Panc1 (cell line): Measurements from ENCODE around the gene CELF2. TPM values are rescaled to one million over a fixed set of nuclear protein-coding genes. Genes with fewer than 3 reads are reported as not detected.

Experiments used
- ATAC-seq: fragments of 200-7000 bp; cut with Tn5 transposase; 2 replicates; pipeline ENCODE4 v1.9.1; 2020; ENCODE audit warnings: mild to moderate bottlenecking, moderate library complexity
- BruUV-seq: library from RNA; stranded (reverse); fragments of 400-500 nt; replicated peaks from 2 replicates; lab custom pipeline; 2021; lab: Mats Ljungman, UMichigan
- CTCF ChIA-PET: fragments of 300-600 bp; sonication (Branson Sonifier 250); formaldehyde crosslinking; loops from one replicate; lab custom pipeline; 2022; ENCODE audit warnings: antibody characterized with exemption; lab: Charles Lee
- POLR2A ChIA-PET: fragments of 300-600 bp; sonication (Branson Sonifier 250); formaldehyde crosslinking; loops from one replicate; lab custom pipeline; 2022; ENCODE audit warnings: antibody characterized with exemption; lab: Charles Lee
- DNase-seq: peaks from one replicate; pipeline ENCODE4 v3.0.0-alpha.2; 2010; ENCODE audit warnings: low read depth, low spot score
- H3K27ac ChIP-seq: 2 replicates; pipeline ENCODE4 v1.5.1; 2011; ENCODE audit warnings: mild to moderate bottlenecking, low read length, inconsistent platforms
- H3K27me3 ChIP-seq: fragments of 200-500 bp; sonication (Bioruptor generic); 2 replicates; pipeline ENCODE4 v1.6.0; 2014; ENCODE audit warnings: low read length, inconsistent platforms; ENCODE audit not compliant: control insufficient read depth, insufficient read depth
- H3K36me3 ChIP-seq: fragments of 200-500 bp; sonication (Bioruptor generic); 2 replicates; pipeline ENCODE4 v1.5.1; 2014; ENCODE audit warnings: inconsistent platforms, mild to moderate bottlenecking, low read length, moderate library complexity; ENCODE audit not compliant: control insufficient read depth, insufficient read depth
- H3K4me1 ChIP-seq: 2 replicates; pipeline ENCODE4 v1.5.1; 2011; ENCODE audit warnings: inconsistent platforms, mild to moderate bottlenecking, low read length, moderate library complexity; ENCODE audit not compliant: control insufficient read depth, insufficient read depth
- H3K4me3 ChIP-seq, 2 experiments: 2 replicates each; pipeline ENCODE4 v1.5.1; 2011 to 2012; ENCODE audit warnings: low read depth in 2 of 2, low read length in 2 of 2, mild to moderate bottlenecking in 2 of 2, inconsistent platforms in 1 of 2, moderate library complexity in 1 of 2
- H3K9me3 ChIP-seq: fragments of 200-500 bp; sonication (Bioruptor generic); 2 replicates; pipeline ENCODE4 v1.5.1; 2014; ENCODE audit warnings: low read depth, mild to moderate bottlenecking, inconsistent platforms, low read length, moderate library complexity; ENCODE audit not compliant: control insufficient read depth, insufficient read depth
- CTCF ChIP-seq: fragments of 450-650 bp; IDR thresholded peaks from 2 replicates; pipeline ENCODE4 v1.5.1; 2017; ENCODE audit warnings: mild to moderate bottlenecking
- POLR2AphosphoS5 ChIP-seq: IDR thresholded peaks from 2 replicates; pipeline ENCODE4 v1.6.1; 2012; ENCODE audit warnings: mild to moderate bottlenecking, low read depth, low read length, moderate library complexity
- REST ChIP-seq, 2 experiments: IDR thresholded peaks; 2 replicates each; pipeline ENCODE4 v1.6.1; 2011 to 2012; ENCODE audit warnings: low read depth in 2 of 2, control low read depth in 1 of 2, low read length in 1 of 2, mild to moderate bottlenecking in 1 of 2, moderate library complexity in 1 of 2; ENCODE audit not compliant: insufficient read depth in 1 of 2
- SIN3A ChIP-seq: IDR thresholded peaks from 2 replicates; pipeline ENCODE4 v1.6.1; 2012; ENCODE audit warnings: low read depth, mild to moderate bottlenecking, low read length, moderate library complexity, borderline replicate concordance; ENCODE audit not compliant: insufficient read depth
- TCF7L2 ChIP-seq: IDR thresholded peaks from 2 replicates; pipeline ENCODE4 v1.6.1; 2011; ENCODE audit warnings: mild to moderate bottlenecking, low read depth, low read length, inconsistent platforms
- in situ Hi-C: cut with HindIII; loops from 2 replicates; pipeline ENCODE4 v1.10.0; 2016; ENCODE audit warnings: low sequenced_read_pairs, low pct_unique_long_range_greater_than_20kb
- intact Hi-C: fragments of 100-400 bp; cut with micrococcal nuclease; formaldehyde crosslinking; loops from one replicate; pipeline ENCODE4 v1.10.0; 2022; ENCODE audit not compliant: unreplicated experiment
- total RNA-seq: library from RNA; stranded (reverse); gene quantifications from one replicate; pipeline ENCODE4 v1.2.1, GENCODE V29; 2021; ENCODE audit not compliant: unreplicated experiment

The CELF2 gene
- total RNA-seq, 1 experiment from 2014 or later: 0.44 TPM

GRCh38 chr10:11195623-11196022 is 178.0 kb downstream of the CELF2 start:
- ChIA-PET POLR2A (no interaction called here), CTCF (no interaction called here)
- no peaks in the 10 kb centered on the region for H3K4me1 ChIP-seq
- no peaks in the 10 kb centered on the region for H3K36me3 ChIP-seq
- H3K27me3 ChIP-seq: no peaks in the 10 kb centered on the region
- no peak for DNase-seq
- no peak for ATAC-seq
- H3K27ac ChIP-seq: no peak overlapping the region
- no peak for TF ChIP-seq TCF7L2
- TF ChIP-seq REST (IDR thresholded peaks at IDR 0.05; ENCODE audit: insufficient read depth in 1 of 2, low read depth in 2 of 2, low read length in 1 of 2): no peak
- intact Hi-C loops: no loop called here
- in situ Hi-C loops: no loop called here
- H3K9me3 ChIP-seq: no peaks in the 10 kb centered on the region
- no peak overlapping the region for H3K4me3 ChIP-seq
- no TSS peak for BruUV-seq

- no peaks in the 10 kb centered on the region for H3K27me3 ChIP-seq
- intact Hi-C loops (no loop called here), in situ Hi-C loops (no loop called here)
- ATAC-seq: no peak
- H3K4me1 ChIP-seq: no peaks in the 10 kb centered on the region
- no peaks in the 10 kb centered on the region for H3K9me3 ChIP-seq
- DNase-seq: no peak
- CTCF ChIA-PET: no interaction called here
- H3K27ac ChIP-seq: no peak overlapping the region
- POLR2A ChIA-PET: no interaction called here
- no peak for TF ChIP-seq TCF7L2
- TF ChIP-seq POLR2AphosphoS5: no peak
- no peak for TF ChIP-seq SIN3A
- TF ChIP-seq REST (IDR thresholded peaks at IDR 0.05; ENCODE audit: insufficient read depth in 1 of 2, low read depth in 2 of 2, low read length in 1 of 2): no peak
- TF ChIP-seq CTCF: no peak
- BruUV-seq: no TSS peak
- no peaks in the 10 kb centered on the region for H3K36me3 ChIP-seq
- no peak overlapping the region for H3K4me3 ChIP-seq
These were observed 179.6 kb downstream of the CELF2 start for GRCh38 chr10:11197266-11197712.
